SK-N-SH treated with all-trans-retinoic acid at 6 μM for 48 hours (cell line): Measurements from ENCODE around the gene KRTAP10-4.

Source experiments
- ATAC-seq: fragments of 200-7000 bp; cut with Tn5 transposase; 3 replicates; pipeline ENCODE4 v1.9.1; 2020; ENCODE audit warnings: mild to moderate bottlenecking, moderate library complexity
- ARNTL ChIP-seq: fragments of 450-650 bp; formaldehyde crosslinking; IDR thresholded peaks from 2 replicates; pipeline ENCODE4 v1.5.0; 2020; ENCODE audit warnings: low read depth, mild to moderate bottlenecking, moderate library complexity, borderline replicate concordance
- BACH2 ChIP-seq: fragments of 250-450 bp; sonication (Bioruptor Pico); IDR thresholded peaks from 2 replicates; pipeline ENCODE4 v1.9.0; 2021; ENCODE audit warnings: mild to moderate bottlenecking, borderline replicate concordance
- CSDC2 ChIP-seq: fragments of 250-450 bp; sonication (Bioruptor Pico); IDR thresholded peaks from 2 replicates; pipeline ENCODE4 v1.5.0; 2020; ENCODE audit warnings: mild to moderate bottlenecking, moderate library complexity
- CSRNP3 ChIP-seq: fragments of 250-450 bp; sonication (Bioruptor Pico); IDR thresholded peaks from 2 replicates; pipeline ENCODE4 v1.5.1; 2021; ENCODE audit warnings: mild to moderate bottlenecking, moderate library complexity
- ESRRG ChIP-seq: fragments of 250-450 bp; sonication (Bioruptor Pico); IDR thresholded peaks from 2 replicates; pipeline ENCODE4 v1.6.1; 2021; ENCODE audit warnings: mild to moderate bottlenecking
- GLIS3 ChIP-seq: fragments of 250-450 bp; sonication (Bioruptor Pico); IDR thresholded peaks from 2 replicates; pipeline ENCODE4 v1.5.0; 2020; ENCODE audit warnings: mild to moderate bottlenecking, moderate library complexity
- ISL1 ChIP-seq: fragments of 250-450 bp; sonication (Bioruptor Pico); IDR thresholded peaks from 2 replicates; pipeline ENCODE4 v2.1.2; 2022; ENCODE audit warnings: mild to moderate bottlenecking, moderate library complexity
- PPARA ChIP-seq: fragments of 250-450 bp; sonication (Bioruptor Pico); IDR thresholded peaks from 2 replicates; pipeline ENCODE4 v1.5.0; 2020; ENCODE audit warnings: mild to moderate bottlenecking, borderline replicate concordance
- RARB ChIP-seq: fragments of 250-450 bp; sonication (Bioruptor Pico); IDR thresholded peaks from 2 replicates; pipeline ENCODE4 v1.8.0; 2021; ENCODE audit warnings: mild to moderate bottlenecking, moderate library complexity
- SNAI2 ChIP-seq: fragments of 250-450 bp; sonication (Bioruptor Pico); IDR thresholded peaks from 2 replicates; pipeline ENCODE4 v1.5.0; 2020; ENCODE audit warnings: mild to moderate bottlenecking, moderate library complexity
- TSHZ2 ChIP-seq: fragments of 250-450 bp; sonication (Bioruptor Pico); IDR thresholded peaks from 2 replicates; pipeline ENCODE4 v1.5.0; 2020; ENCODE audit warnings: mild to moderate bottlenecking, moderate library complexity
- ZC3H10 ChIP-seq: fragments of 250-450 bp; sonication (Bioruptor Pico); IDR thresholded peaks from 2 replicates; pipeline ENCODE4 v1.5.1; 2021; ENCODE audit warnings: mild to moderate bottlenecking, moderate library complexity
- ZFP3 ChIP-seq: fragments of 250-450 bp; sonication (Bioruptor Pico); IDR thresholded peaks from 2 replicates; pipeline ENCODE4 v1.5.0; 2020; ENCODE audit warnings: mild to moderate bottlenecking, moderate library complexity
- ZFP30 ChIP-seq: fragments of 450-650 bp; formaldehyde crosslinking; IDR thresholded peaks from 2 replicates; pipeline ENCODE4 v1.5.0; 2022; ENCODE audit warnings: mild to moderate bottlenecking, moderate library complexity
- ZNF565 ChIP-seq: fragments of 450-650 bp; formaldehyde crosslinking; conservative IDR thresholded peaks from 2 replicates; pipeline ENCODE4 v1.5.0; 2020; ENCODE audit warnings: low read depth, mild to moderate bottlenecking, moderate library complexity
- ZNF70 ChIP-seq: fragments of 450-650 bp; formaldehyde crosslinking; IDR thresholded peaks from 2 replicates; pipeline ENCODE4 v1.5.0; 2020; ENCODE audit warnings: mild to moderate bottlenecking, moderate library complexity
- ZNF8 ChIP-seq: fragments of 450-650 bp; formaldehyde crosslinking; IDR thresholded peaks from 2 replicates; pipeline ENCODE4 v1.5.0; 2020; ENCODE audit warnings: mild to moderate bottlenecking, moderate library complexity
- TF ChIP-seq, protein P1 (sequence below): fragments of 250-450 bp; sonication (Bioruptor Pico); IDR thresholded peaks from 2 replicates; pipeline ENCODE4 v1.5.1; 2020; ENCODE audit warnings: low read depth, mild to moderate bottlenecking, moderate library complexity
- TF ChIP-seq, protein P2 (sequence below): fragments of 250-450 bp; sonication (Bioruptor Pico); IDR thresholded peaks from 2 replicates; pipeline ENCODE4 v1.8.0; 2021; ENCODE audit warnings: low read depth, mild to moderate bottlenecking, moderate library complexity, borderline replicate concordance

The KRTAP10-4 gene

DNA sequence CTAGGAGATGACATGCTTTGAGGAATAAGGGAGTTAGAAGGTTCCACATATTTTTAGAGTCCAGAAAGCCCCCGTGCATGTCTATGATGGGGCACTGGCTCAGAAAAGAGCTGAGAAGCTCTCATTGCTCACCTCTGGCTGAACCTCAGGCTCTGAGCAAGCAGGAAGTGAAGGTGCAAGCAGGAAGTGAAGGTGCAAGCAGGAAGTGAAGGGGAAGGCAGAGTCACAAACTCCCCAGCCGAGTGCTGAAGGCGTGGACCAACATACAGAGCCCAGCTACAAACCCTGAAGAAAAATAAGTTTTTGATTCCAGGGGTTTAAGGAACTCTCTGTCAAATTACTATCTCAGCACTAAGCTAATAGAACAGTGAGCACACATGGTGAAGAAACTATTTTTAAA is 45.4 kb downstream of the KRTAP10-4 start:
- TF ChIP-seq ARNTL (CRISPR knock-in tag) (no peak), RARB (no peak), ZNF70 (CRISPR knock-in tag) (no peak), ZNF565 (CRISPR knock-in tag) (no peak), ESRRG (CRISPR knock-in tag) (no peak)
- TF ChIP-seq, protein P1, sequence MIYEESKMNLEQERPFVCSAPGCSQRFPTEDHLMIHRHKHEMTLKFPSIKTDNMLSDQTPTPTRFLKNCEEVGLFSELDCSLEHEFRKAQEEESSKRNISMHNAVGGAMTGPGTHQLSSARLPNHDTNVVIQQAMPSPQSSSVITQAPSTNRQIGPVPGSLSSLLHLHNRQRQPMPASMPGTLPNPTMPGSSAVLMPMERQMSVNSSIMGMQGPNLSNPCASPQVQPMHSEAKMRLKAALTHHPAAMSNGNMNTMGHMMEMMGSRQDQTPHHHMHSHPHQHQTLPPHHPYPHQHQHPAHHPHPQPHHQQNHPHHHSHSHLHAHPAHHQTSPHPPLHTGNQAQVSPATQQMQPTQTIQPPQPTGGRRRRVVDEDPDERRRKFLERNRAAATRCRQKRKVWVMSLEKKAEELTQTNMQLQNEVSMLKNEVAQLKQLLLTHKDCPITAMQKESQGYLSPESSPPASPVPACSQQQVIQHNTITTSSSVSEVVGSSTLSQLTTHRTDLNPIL (CRISPR knock-in tag): no peak
- TF ChIP-seq, all 23 proteins: peak for 0
- ATAC-seq: no peak

DNA sequence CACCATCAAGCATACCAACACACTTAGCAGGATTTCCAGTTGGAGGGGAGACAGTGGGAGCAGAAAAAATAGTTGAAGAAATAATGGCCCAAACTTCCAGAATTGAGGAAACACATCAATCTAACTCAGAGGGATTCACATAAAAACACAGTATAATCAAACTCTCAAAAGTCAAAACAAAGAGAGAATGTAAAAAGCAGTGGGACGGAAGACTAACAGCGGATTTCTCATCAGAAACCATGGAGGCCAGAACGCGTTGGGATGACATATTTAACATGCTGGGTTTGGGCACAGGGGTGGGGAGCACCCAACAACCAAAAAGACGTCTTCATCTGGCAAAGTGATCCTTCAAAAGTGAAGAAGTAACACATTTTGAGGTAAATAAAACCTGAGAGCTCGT is 46.4 kb downstream of the KRTAP10-4 start:
- TF ChIP-seq ZNF70 (CRISPR knock-in tag) (no peak), ZFP3 (CRISPR knock-in tag) (no peak), TSHZ2 (no peak), SNAI2 (CRISPR knock-in tag) (no peak), ESRRG (CRISPR knock-in tag) (no peak), ZNF8 (CRISPR knock-in tag) (no peak), ZC3H10 (CRISPR knock-in tag) (no peak), ZFP30 (CRISPR knock-in tag) (no peak), BACH2 (CRISPR knock-in tag) (no peak), GLIS3 (CRISPR knock-in tag) (no peak)
- ATAC-seq: no peak

GRCh38 chr21:44623575-44623974 is 50.0 kb downstream of the KRTAP10-4 start:
- ATAC-seq: no peak
- no peak for TF ChIP-seq GLIS3 (CRISPR knock-in tag)
- no peak for TF ChIP-seq ZNF70 (CRISPR knock-in tag)
- no peak for TF ChIP-seq ISL1
- no peak for TF ChIP-seq ARNTL (CRISPR knock-in tag)
- TF ChIP-seq, protein P2, sequence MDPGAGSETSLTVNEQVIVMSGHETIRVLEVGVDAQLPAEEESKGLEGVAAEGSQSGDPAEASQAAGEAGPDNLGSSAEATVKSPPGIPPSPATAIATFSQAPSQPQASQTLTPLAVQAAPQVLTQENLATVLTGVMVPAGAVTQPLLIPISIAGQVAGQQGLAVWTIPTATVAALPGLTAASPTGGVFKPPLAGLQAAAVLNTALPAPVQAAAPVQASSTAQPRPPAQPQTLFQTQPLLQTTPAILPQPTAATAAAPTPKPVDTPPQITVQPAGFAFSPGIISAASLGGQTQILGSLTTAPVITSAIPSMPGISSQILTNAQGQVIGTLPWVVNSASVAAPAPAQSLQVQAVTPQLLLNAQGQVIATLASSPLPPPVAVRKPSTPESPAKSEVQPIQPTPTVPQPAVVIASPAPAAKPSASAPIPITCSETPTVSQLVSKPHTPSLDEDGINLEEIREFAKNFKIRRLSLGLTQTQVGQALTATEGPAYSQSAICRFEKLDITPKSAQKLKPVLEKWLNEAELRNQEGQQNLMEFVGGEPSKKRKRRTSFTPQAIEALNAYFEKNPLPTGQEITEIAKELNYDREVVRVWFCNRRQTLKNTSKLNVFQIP (CRISPR knock-in tag): no peak
- TF ChIP-seq PPARA (CRISPR knock-in tag): no peak
- TF ChIP-seq ZFP3 (CRISPR knock-in tag): no peak
- TF ChIP-seq ZC3H10 (CRISPR knock-in tag): no peak
- TF ChIP-seq ESRRG (CRISPR knock-in tag): no peak
- TF ChIP-seq SNAI2 (CRISPR knock-in tag): no peak
- TF ChIP-seq, protein P1 (CRISPR knock-in tag): no peak
- no peak for TF ChIP-seq CSRNP3
- no peak for TF ChIP-seq ZFP30 (CRISPR knock-in tag)
- no peak for TF ChIP-seq BACH2 (CRISPR knock-in tag)
- no peak for TF ChIP-seq CSDC2 (CRISPR knock-in tag)
- TF ChIP-seq ZNF565 (CRISPR knock-in tag): no peak
- TF ChIP-seq ZNF8 (CRISPR knock-in tag): no peak
